Measurements from ENCODE around the gene EPS15.

DNA sequence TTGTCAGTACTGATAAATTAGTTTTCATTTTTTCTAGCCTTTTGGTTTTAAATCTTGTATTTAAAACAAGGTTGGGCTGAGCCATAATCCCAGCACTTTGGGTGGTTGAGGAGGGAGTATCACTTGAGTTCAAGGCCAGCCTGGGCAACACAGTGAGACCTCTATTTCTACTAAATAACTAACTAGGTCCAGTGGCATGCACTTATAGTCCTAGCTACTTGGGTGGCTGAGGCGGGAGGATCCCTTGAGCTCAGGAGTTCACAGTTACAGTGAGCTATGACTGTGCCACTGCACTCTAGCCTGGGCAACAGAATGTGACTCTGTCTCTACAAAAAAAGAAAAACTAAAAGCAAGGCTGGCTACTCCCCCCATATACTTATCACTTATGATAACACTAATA, 167.2 kb downstream of the EPS15 start:
- TF ChIP-seq EZH2phosphoT487 (IDR thresholded peaks at IDR 0.05; ENCODE audit: insufficient read depth, low read depth) (no peak), EZH2 (IDR thresholded peaks at IDR 0.05; ENCODE audit: insufficient read depth, poor library complexity, severe bottlenecking) (no peak)

Measured in GM23248 (cell line).